H7 (cell line): ENCODE measurements around the gene TRPV4. TPM values are rescaled to one million over a fixed set of nuclear protein-coding genes. Genes with fewer than 3 reads are reported as not detected.

Source experiments
- DNase-seq: peaks from one replicate; pipeline ENCODE4 v3.0.0; 2012
- H3K27me3 ChIP-seq: 2 replicates; pipeline ENCODE4 v1.6.0; 2011; ENCODE audit warnings: mild to moderate bottlenecking, low read length; ENCODE audit not compliant: control insufficient read depth, insufficient read depth
- H3K36me3 ChIP-seq: replicated peaks from 2 replicates; pipeline ENCODE4 v1.5.1; 2011; ENCODE audit warnings: low read length; ENCODE audit not compliant: control insufficient read depth, insufficient read depth
- H3K4me3 ChIP-seq: 2 replicates; pipeline ENCODE4 v1.5.1; 2011; ENCODE audit warnings: low read depth, mild to moderate bottlenecking, control low read depth, low read length, moderate library complexity; ENCODE audit not compliant: insufficient read depth
- total RNA-seq: library from RNA; depleted of rRNA; stranded (reverse); fragments of >200 nt; shearing (Covaris generic); gene quantifications from 2 replicates; pipeline ENCODE4 v1.2.3, GENCODE V29; 2014; rRNA removed

The TRPV4 gene
- total RNA-seq = 1.6 and 4.0 TPM in 2 replicates

DNA sequence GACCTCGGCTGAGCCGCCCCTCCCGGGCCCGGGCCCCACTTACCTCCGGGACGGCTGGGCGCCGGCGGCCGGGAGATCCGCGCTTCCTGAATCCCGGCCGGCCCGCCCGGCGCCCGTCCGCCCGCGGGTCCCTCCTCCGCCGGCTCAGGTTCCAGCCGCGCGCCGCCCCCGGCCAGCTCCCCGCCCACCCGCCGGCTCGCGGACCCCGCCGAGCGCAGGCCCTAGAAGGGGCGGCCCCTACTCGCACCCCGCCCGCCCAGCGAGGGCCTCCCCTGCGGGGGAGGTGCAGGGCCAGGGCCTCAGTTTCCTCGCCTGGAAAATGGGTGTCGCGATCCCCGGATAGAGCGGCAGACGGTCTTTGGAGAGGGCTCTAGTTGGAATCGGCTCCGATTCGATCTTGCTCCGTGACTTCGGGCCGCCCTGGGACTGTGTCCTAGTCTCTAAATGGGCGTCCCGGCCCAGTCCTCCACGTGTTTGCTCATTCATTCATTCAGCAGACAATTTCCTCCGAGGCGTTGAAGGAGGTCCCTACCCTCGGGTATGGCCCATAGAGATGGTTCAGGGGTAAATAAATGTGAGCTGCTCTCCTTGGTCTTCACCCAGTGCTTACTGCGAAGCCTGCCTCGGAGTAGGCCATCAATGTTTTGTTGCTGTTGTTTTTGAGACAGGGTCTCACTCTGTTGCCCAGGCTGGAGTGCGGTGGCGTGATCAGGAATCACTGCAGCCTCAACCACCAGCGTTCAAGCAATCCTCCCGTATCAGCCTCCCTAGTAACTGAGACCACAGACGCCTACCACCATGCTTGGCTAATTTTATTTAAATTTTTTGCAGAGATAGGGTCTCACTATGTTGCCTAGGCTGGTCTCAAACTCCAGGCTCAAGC, at the start of gene TRPV4:
Gene TRPV4 (minus strand): TSS at position 92 of the 883 bp plus-strand sequence. CDS start 18,602 bp downstream, outside the sequence.
- Histone ChIP-seq H3K36me3 (no peaks in the 10 kb centered on the region), H3K27me3 (no peaks in the 10 kb centered on the region; the same call in 1 of the 2 replicates), H3K4me3 (peak within 1 kb of the TSS; percentile 62)
- DNase-seq = peak; percentile 95

DNA sequence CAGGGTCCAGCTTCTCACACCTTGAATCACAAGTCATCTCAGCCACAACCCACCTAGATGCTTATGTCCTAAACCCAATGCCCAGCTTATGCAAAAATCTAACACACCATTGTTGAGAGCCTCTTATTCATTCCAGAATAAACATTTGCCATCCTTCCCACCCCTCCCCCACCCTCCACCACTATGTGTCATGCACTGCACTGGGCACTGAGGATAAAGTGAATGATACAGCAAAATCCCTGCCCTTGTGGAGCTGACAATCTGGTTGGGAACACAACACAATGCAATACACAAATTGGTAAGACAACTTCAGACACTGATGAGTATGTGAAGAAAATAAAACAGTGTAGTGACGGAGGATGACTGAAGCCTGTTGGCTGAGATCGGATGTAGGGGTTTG, 48.6 kb upstream of the TRPV4 start:
- Histone ChIP-seq H3K27me3 (no peaks in the 10 kb centered on the region), H3K36me3 (no peaks in the 10 kb centered on the region), H3K4me3 (no peak overlapping the region)
- no peak for DNase-seq

DNA sequence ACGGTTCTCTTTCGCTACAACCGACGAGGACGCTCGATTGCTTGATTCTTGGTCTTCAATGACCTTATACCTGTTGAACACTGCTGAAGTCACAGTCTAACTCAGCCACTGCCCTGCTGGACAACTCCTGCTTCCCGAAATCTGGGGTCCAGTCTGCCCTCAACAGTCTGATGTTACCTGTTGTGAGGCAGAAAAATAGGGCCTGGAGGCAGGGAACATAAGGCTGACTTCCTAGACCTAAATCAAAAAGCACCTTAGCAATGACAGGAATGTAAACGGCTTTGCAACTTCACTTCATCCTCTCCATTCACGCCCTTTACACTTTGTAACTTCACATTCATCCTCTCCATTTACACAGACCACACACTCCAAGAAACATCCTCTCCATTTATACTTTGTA, 47.7 kb upstream of the TRPV4 start:
- Histone ChIP-seq H3K36me3 (no peaks in the 10 kb centered on the region), H3K4me3 (peak overlapping the region; percentile 44), H3K27me3 (no peaks in the 10 kb centered on the region)
- no peak for DNase-seq

DNA sequence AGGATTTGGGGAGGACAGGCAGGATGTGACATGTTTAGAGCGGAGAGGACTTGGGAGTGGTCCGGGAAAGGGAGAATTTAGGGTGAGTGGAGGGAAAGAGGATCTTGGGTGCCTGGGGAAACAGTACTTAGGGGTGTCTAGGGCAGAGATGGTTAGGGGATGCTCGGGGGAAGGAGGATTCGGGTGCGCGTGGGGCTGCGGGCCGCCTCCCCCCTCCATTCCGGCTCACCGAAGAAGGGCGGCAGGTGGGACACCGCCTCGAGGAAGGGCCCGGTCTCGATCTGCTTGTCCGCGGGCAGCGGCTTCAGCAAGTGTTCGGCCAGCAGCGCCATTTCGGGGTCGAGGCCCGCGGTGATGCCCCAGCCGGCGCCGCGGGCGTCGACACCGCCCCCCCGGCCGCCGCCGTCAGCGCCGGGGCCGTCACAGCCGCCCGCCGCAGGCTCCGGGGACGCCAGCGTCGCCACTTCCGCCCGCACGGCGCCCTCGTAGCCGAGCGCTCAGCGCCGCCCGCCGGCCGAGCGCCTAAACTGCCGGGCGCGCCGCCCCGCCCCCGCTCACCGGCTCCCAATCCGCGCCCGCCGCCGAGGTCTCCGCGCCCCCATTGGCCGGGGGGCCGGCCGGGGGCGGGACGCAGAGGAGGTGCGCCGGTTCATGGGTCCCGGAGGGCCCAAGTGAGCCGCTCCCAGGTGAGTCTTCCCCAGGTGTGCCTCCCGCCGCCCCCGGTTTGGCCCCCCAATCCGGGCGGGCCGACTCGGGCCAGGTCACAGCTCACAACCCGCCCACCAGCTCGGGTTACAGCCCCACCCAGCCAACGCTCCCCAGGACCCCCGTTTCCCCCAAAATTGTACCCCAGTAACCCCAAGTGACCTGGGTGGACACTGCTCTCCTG, 47.1 kb upstream of the TRPV4 start, which contains the start of gene GLTP:
Gene GLTP (minus strand): TSS at position 499 of the 889 bp plus-strand sequence. CDS start 167 bp downstream, at position 332.
- Histone ChIP-seq H3K27me3 (no peaks in the 10 kb centered on the region), H3K36me3 (no peaks in the 10 kb centered on the region), H3K4me3 (peak within 1 kb of the TSS; percentile 87)
- DNase-seq = peak; percentile 99

DNA sequence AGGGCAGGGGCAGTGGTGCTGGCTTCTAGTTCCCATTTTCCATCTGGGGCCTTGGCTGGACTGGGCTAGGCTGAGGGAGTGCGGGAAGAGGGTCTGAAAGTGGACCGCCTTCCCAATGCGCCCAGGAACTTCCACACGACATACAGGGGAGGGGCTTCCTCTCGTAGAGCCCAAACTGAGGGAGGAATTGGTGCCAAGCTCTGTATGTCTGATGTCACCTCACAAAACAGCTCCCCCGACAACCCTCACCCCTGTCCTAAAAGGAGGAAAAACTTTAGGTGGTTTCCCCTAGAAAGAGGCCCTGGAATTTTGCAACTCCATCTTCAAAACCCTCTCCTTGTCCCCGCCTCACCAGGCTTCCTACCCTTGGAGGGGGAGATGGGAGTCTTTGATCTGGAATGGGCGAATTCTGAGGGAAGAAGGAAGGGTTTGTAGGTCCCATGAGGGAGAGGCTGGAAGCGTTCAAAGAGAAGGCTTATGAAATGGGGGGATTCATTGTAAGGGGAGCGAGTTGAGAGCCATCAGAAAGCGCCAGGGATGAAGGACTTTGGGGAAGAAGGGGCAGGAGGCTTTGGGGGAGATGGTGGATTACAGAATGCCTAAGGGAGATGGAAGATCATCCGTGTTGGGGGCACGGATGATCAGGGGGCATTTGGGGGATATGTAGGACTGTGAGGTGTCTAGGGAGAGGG, 46.3 kb upstream of the TRPV4 start:
- DNase-seq = no peak
- no peaks in the 10 kb centered on the region for H3K36me3 ChIP-seq
- peak overlapping the region; percentile 87 for H3K4me3 ChIP-seq
- no peaks in the 10 kb centered on the region for H3K27me3 ChIP-seq

DNA sequence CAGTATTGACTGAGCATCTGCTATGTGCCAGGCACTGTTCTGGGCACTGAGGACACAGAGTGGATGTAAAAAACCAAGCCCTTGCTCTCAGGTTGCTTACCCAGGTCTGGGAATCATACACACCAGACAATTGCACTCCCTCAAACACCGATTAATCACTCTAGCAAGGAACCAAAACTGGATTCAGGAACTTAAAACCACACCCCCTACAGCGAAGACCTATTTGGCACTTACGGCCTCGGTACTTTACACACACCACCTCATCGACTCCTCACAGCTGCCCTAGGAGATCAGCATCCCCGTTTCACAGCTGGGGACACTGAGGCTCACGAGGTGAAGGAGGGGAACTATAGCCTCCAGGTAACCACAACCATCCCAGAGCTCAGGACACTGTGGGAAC, 45.6 kb upstream of the TRPV4 start:
- no peaks in the 10 kb centered on the region for H3K36me3 ChIP-seq
- DNase-seq = no peak
- peak overlapping the region; percentile 87; the same call in 1 of the 2 replicates for H3K4me3 ChIP-seq
- no peaks in the 10 kb centered on the region for H3K27me3 ChIP-seq

DNA sequence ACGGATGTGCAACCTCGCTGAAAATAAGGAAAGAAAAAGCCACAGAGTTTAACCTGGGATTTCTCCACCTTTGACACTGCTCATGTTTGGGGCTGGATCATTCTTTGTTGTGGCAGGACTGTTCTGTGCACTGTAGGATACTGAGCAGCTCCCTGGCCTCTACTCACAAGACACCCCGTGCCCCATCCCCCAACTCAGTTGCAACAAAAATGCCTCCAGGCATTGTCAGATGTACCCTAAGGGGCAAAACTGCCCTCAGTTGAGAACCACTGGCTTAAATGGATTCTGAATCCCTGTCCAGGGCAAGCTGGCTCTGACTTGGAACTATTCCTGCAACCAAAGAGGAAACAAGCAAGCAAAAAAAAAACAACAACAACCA, 45.0 kb upstream of the TRPV4 start:
- no peak for DNase-seq
- Histone ChIP-seq H3K36me3 (no peaks in the 10 kb centered on the region), H3K27me3 (no peaks in the 10 kb centered on the region), H3K4me3 (no peak overlapping the region)

DNA sequence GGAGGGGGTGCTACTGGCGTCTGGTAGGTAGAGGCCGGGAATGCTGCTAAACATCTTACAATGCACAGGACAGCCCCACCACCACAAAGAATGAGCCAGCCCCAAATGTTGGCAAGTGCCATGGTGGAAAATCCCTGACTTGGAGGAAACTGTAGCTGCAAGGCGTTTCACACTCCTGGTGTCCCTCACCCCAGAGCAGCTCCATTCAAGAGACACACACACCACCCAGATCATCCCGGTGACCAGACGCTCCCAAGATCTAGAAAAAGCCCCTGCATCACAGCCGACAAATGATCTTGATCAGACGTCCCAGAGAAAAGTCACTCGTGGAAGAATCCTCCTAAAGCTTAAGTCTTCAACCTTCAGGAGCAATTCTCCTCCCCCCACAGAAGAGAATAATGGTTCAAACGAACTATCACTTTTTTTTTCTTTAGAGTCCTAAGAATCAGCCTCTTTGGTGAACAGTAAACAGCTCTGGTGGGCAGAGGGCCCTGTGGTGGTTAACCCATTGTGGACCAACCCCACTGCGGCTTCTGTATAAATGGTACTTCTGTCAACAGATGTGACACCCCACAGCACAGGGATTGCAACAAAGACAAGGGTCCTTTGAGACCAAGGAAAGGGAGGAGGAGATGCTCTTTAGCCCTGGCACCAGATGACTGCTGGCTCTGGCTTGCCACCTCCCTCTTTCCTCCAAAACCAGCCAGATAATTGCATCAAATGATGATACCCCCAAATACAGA, 44.5 kb upstream of the TRPV4 start:
- no peaks in the 10 kb centered on the region for H3K27me3 ChIP-seq
- H3K36me3 ChIP-seq = no peaks in the 10 kb centered on the region
- no peak overlapping the region for H3K4me3 ChIP-seq
- no peak for DNase-seq

DNA sequence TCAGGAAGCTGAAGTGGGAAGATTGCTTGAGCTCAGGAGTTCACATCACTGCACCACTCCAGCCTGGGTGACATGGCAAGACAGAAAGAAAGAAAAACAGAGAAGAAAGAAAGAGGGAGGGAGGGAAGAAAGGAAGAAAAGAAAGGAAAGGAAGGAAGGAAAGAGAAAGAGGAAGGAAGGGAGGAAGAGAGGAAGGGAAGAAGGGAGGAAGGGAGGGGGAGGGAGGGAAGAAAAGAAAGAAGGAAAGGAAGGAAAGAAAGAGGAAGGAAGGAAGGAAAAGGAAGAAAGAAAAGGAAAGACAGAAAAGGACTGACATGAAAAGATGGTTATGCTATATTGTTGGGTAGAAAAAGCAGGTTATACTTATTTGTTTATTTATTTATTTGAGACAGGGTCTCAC, 43.2 kb upstream of the TRPV4 start:
- Histone ChIP-seq H3K4me3 (no peak overlapping the region), H3K27me3 (no peaks in the 10 kb centered on the region), H3K36me3 (no peaks in the 10 kb centered on the region)
- DNase-seq = no peak

DNA sequence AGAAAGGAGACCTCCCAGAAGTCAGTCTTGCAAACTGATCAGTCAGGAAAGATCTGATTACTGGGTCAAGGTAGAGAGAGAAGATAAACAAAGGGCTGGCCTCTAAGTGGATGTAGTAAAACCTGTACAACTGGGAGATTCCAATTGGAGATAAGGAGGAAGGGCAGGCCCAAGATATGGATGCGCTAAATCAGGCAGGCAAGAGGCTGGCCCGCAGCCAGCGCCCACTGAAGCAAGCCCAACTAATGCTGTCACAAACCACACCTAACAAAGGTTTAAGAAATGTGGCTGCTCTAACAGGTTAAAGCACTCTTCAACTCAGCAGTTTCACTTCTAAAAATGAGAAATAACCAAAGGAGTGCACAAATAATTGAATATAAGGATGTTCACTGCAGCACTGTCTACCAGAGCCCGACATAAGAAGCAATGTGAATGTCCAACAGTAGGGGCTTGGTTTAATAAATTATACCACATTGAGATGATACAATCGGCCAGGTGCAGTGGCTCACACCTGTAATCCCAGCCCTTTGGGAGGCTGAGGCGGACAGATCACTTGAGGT, 42.5 kb upstream of the TRPV4 start:
- no peak for DNase-seq
- H3K4me3 ChIP-seq = no peak overlapping the region
- no peaks in the 10 kb centered on the region for H3K36me3 ChIP-seq
- H3K27me3 ChIP-seq = no peaks in the 10 kb centered on the region

DNA sequence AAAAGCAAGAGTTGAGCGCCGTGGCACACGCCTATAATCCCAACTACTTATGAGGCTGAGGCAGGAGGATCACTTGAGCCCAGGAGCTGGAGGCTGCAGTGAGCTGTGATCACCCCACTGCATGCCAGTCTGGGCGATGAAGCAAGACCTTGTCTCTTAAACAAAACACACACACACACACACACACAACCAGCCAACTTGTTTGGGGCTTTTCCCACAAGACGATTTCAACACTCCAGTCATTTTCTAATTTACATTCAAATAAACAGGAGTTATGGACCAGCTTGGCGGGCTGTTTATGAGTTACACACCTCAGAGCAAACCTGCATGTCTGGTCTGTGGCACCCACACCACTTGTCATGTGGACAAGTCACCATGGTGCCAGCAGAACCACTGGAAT, 40.5 kb upstream of the TRPV4 start:
- no peaks in the 10 kb centered on the region for H3K27me3 ChIP-seq
- no peak overlapping the region for H3K4me3 ChIP-seq
- H3K36me3 ChIP-seq = no peaks in the 10 kb centered on the region
- no peak for DNase-seq

DNA sequence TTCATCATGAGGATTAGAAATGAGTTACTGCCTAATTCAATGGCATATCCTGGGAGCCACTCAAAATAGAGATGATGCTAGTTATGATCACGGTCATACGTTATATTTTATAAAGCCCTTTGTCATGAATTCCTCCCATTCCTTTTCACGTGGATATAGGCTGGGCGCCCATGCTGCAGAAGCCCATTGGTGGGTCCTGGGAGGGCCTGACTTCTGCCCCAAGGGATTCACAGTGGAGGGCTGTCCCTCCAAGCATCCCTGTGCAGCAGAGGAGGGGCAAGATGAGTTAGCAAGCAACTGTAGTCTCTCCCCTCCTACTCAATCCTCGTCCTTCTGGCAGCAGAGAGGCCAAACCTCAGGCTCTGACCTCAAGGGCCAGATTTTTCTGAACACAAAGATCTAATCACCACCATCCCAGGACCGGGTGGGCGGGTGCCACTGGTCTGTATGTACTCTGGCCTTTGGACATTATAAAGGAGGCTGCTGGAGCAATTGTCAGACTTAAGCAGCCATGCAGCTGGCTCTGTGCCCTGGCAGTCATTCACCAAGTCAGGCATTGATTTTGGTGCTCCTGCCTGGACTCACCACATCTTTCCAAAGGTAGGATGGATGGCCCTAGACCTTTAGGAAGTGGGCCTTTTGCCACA, 38.6 kb upstream of the TRPV4 start:
- H3K36me3 ChIP-seq = no peaks in the 10 kb centered on the region
- DNase-seq = no peak
- no peak overlapping the region for H3K4me3 ChIP-seq
- no peaks in the 10 kb centered on the region for H3K27me3 ChIP-seq

DNA sequence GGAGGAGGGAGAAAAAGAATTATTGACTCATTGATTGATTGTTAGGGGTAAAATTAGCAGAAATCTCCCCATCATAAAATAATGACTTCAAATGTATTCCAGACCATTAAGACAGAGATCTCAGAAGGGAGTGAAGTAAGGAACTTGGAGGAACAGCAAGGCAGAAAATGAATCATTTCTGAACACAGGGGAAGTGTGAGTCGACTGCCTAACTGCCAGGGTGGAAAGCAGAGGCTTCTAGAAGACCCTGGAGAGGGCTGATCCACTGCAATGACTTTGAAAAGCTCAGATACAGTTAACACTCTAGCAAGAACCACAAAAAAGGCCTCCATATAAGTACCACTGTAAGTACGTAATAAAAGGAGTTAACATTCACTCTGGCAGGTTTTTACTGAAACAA, 37.5 kb upstream of the TRPV4 start:
- H3K36me3 ChIP-seq = no peaks in the 10 kb centered on the region
- no peak overlapping the region for H3K4me3 ChIP-seq
- H3K27me3 ChIP-seq = no peaks in the 10 kb centered on the region
- no peak for DNase-seq
